VCaP (cell line): ENCODE data around the gene SEMA4C.

Experiments
- H3K27ac ChIP-seq: fragments of 450-650 bp; 2 replicates; pipeline ENCODE4 v1.5.1; 2017
- TF ChIP-seq, protein P1 (sequence below): fragments of 450-650 bp; conservative IDR thresholded peaks from 2 replicates; pipeline ENCODE4 v1.5.1; 2017; ENCODE audit warnings: mild to moderate bottlenecking, moderate library complexity

The SEMA4C gene

DNA sequence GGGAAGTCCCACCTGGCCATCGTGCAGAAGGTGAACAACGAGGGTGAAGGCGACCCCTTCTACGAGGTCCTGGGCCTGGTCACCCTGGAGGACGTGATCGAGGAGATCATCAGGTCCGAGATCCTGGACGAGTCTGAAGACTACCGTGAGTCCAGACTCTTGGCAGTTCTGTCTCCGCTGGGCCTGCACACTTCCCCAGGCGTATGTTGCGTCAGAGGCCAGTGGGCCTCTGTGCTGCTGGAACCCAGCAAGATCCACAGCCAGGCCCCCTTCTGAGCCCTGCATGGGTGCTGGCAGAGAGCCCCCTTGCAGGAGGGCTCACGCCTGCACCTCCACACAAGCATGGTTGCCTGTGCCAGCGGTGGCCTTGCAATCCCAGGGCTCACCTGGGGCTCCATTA is 44.8 kb downstream of the SEMA4C start:
- no peak overlapping the region for H3K27ac ChIP-seq
- TF ChIP-seq, protein P1, sequence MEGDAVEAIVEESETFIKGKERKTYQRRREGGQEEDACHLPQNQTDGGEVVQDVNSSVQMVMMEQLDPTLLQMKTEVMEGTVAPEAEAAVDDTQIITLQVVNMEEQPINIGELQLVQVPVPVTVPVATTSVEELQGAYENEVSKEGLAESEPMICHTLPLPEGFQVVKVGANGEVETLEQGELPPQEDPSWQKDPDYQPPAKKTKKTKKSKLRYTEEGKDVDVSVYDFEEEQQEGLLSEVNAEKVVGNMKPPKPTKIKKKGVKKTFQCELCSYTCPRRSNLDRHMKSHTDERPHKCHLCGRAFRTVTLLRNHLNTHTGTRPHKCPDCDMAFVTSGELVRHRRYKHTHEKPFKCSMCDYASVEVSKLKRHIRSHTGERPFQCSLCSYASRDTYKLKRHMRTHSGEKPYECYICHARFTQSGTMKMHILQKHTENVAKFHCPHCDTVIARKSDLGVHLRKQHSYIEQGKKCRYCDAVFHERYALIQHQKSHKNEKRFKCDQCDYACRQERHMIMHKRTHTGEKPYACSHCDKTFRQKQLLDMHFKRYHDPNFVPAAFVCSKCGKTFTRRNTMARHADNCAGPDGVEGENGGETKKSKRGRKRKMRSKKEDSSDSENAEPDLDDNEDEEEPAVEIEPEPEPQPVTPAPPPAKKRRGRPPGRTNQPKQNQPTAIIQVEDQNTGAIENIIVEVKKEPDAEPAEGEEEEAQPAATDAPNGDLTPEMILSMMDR: no peak

DNA sequence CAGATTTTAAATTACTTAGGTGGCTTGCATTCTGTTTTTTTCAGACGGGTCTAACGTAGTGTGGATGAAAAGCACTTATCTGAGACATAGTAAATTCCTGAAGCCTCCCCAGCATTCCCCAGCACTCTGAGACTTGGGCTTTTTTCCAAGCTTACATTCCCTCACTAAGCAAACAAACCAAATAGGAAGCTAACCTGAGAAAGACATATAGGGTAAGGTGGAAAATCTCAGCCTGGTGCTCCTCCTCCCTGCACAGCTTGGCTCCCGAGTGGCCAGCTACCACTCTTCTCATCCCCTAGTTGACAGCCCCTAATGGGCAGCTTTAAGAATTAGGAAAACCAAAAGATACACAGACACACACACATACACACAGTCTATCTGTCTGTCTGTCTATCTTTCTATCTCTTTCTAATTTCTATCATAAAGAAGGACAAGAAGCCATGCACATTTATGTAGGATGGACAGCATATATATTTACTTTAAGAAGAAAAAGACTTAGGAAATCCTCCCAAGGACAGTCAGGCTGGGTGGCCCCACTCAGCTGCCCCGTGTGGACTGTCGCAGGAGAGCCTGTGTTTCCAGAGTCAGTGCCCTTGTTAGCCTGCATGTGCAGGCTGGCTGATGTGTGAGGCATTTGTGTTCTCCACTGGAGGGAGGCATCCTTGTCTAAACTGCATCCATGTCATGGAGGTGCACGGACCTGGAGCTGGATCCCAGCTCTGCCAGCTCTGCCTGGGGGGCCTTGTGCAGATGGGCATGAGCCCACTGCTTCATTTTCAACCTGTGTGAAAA is 45.6 kb downstream of the SEMA4C start:
- peak overlapping the region; percentile 23; the same call in 1 of the 2 replicates for H3K27ac ChIP-seq
- TF ChIP-seq, protein P1: no peak

DNA sequence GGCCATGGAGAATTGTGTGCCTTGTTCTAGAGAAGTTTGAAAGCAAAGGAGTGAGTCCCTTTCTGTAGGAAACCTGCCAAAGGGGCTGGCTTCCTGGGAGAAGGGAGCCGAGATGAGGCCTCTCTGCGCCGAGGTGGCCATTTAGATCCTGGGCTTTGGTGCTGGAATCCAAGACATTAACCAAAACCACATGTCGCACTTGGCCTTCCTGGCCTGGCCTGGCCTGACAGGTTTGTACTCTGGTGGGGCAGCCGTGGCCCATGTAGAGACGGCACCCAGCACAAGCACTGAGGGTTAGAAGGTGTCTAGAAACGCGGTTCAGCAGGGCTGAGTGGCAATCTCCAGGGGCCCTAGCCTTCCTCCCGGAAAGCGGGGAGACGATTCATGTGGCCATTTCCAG is 46.7 kb downstream of the SEMA4C start:
- H3K27ac ChIP-seq: no peak overlapping the region
- TF ChIP-seq, protein P1: no peak

DNA sequence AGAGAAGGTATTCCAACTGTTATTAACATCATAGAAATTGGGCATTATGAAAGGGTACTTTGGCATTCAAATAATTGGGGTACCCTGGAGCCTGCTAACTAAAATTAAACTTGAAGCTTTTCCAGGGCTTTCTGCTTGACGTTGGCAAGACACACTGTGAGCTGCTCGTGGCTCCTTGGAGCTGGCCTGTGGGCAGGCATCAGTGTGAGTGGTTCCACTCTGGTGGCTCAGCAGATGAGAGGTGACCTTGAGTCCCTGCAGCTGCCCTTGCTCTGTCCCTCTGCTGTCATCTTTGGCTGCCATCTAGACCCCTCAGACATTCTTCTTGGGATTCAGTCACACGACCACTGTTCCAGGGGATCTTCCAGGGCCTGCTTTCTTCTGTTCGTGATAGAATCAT is 47.1 kb downstream of the SEMA4C start:
- H3K27ac ChIP-seq: no peak overlapping the region
- TF ChIP-seq, protein P1: no peak

DNA sequence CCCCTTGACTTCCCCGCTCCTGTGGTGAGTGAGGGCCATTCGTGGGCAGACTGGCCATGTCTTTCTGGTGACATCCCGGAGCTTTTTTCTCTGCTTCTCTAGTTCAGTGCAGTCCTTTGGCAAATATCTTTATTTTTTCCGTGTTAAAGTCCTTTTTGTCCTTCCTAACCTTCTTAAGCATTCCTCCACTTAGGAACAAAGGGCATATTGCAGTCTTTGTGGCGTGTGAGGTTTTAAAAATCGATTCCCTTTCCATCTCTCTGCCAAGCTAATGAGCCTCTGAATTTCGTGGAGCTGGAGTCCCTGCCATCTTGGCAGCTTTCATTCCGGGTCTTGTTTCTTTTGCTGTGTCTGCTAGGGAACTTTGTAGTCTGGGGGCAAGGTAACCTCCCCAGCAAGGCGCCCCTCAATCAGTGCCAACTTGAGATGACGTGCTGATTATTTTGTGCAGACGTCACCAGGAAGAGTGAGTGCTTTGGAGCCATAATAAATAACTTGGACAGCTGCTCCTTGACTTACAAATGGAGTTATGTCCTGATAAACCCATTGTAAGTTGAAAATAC is 48.7 kb downstream of the SEMA4C start:
- no peak overlapping the region for H3K27ac ChIP-seq
- TF ChIP-seq, protein P1: no peak

DNA sequence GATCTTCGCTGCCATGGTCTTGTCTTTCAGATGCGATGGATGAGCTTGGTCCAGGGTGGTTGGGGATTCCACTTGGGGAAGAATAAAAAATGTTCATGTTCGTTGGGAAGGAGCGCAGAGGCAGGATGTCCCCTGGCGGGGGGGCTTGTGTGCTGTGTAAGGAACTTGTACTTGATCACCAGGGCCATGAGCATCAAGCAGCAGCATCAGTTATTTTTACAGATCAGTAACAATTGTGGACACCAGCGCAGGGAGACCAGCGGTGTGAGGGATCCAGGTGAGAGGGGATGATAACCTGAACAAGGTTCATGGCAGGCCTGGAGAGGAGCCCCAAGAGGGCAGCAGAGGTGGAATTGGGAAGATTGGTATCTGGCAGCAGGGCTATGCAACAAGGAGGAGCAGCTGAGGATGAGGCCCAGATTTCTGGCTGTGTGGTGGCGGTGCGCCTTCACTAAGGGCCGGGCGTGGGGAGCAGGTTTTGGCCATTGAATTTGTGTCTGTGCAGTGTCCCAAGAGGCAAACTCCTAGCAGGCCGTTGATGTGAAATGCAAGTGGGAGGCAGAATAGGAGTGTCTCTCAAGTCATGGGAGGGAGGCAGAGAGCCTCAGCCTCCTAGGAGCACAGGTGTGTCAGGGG is 49.9 kb downstream of the SEMA4C start:
- H3K27ac ChIP-seq: peak overlapping the region; percentile 91
- TF ChIP-seq, protein P1: no peak

DNA sequence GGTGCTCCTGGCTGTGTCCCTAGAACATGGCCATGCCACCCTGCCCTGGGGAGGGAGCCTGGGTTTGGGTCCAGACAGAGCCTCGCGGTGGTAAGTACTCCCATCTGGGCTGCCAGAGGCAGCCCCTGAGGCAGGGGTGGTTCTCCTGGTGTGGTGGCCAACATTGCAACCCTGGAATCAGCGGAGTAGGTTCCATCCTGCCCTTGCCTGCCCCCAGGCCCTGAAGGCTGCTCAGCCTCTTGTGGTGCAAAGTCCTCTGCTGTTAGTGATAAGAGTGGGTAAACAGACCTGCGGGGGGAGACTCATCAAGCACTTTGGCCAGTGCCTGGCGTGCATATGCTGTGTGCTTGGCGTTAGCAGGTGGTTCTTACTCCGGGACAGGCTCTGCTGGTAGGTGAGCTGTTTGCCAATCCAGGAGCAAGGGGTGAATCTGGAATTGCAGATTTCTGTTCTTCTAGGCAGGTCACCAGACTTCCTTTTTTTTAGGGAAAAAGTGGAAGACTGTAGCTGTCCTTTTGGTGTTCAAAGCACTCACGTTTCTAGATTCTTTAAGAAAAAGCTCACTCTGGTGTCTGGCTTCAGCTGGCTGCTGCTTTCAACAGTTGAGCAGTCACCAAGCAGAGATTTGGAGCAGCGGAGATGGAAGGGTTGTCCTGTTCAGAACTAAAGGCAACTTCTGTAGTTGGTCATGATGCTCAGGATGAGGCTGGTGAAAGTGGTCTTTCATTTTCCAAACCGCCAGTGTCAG is 50.6 kb downstream of the SEMA4C start:
- TF ChIP-seq, protein P1: no peak
- peak overlapping the region; percentile 91 for H3K27ac ChIP-seq
